Skeletal muscle satellite cell (primary cell): ENCODE results near the gene BCL6B.
"Not testable (repeated sequence)": the region's sequence is repeated elsewhere in the genome, so short reads cannot be mapped to it uniquely, and the experiment has no call there.

Source experiments
- H3K27me3 ChIP-seq: 2 replicates; pipeline ENCODE4 v1.7.0; 2013; ENCODE audit warnings: low read length; ENCODE audit not compliant: control insufficient read depth, insufficient read depth
- H3K36me3 ChIP-seq: 2 replicates; pipeline ENCODE4 v1.7.0; 2013; ENCODE audit warnings: mild to moderate bottlenecking, control low read depth, low read length; ENCODE audit not compliant: insufficient read depth
- H3K4me1 ChIP-seq: 2 replicates; pipeline ENCODE4 v1.7.0; 2013; ENCODE audit warnings: low read length; ENCODE audit not compliant: control insufficient read depth, insufficient read depth
- H3K4me2 ChIP-seq: 2 replicates; pipeline ENCODE4 v1.7.0; 2013; ENCODE audit warnings: mild to moderate bottlenecking, low read length
- H3K4me3 ChIP-seq: 2 replicates; pipeline ENCODE4 v1.7.0; 2013; ENCODE audit warnings: low read length
- H3K9ac ChIP-seq: 2 replicates; pipeline ENCODE4 v1.7.0; 2013; ENCODE audit warnings: mild to moderate bottlenecking, low read depth, low read length, moderate library complexity
- H3K9me3 ChIP-seq: replicated peaks from 2 replicates; pipeline ENCODE4 v1.7.0; 2013; ENCODE audit warnings: mild to moderate bottlenecking, control low read depth, low read length

BCL6B gene

DNA sequence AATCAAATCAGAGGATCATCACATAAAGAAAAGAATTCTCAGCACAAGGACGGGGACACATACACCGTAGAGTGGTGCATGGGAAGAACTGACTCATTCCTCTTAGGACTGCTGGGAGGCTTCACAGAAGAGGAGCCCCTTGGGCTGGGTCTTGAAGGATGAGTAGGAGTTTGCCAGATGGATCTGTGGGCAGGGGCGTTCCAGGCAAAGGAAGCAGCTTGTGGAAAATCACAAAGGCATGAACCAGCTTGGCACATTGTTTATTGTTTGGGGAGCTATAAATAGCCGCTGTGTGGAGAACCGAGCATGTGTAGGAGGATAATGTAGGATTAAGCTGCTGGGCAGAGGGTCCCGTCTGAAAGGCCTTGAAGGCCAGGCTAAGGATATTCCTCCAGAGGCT, 26.1 kb downstream of the BCL6B start:
- peaks cover under 1% of the 10 kb centered on the region for H3K4me1 ChIP-seq
- H3K4me3 ChIP-seq, result no peak overlapping the region
- H3K9ac ChIP-seq, result no peak overlapping the region
- H3K4me2 ChIP-seq, result no peak overlapping the region
- H3K27me3 ChIP-seq, result peaks cover 29% of the 10 kb centered on the region
- no peaks in the 10 kb centered on the region for H3K9me3 ChIP-seq
- H3K36me3 ChIP-seq, result no peaks in the 10 kb centered on the region

GRCh38 chr17:7050583-7050982, 27.7 kb downstream of the BCL6B start:
- H3K36me3 ChIP-seq, H3K4me2 ChIP-seq, H3K4me3 ChIP-seq, H3K4me1 ChIP-seq, H3K9ac ChIP-seq, H3K9me3 ChIP-seq: not testable (repeated sequence)
- peaks cover 30% of the 10 kb centered on the region for H3K27me3 ChIP-seq

GRCh38 chr17:7056386-7056785, 33.5 kb downstream of the BCL6B start:
- peaks cover 19% of the 10 kb centered on the region for H3K27me3 ChIP-seq

GRCh38 chr17:7058831-7059447, 36.1 kb downstream of the BCL6B start:
- Histone ChIP-seq H3K4me3 (no peak overlapping the region), H3K36me3 (no peaks in the 10 kb centered on the region), H3K9me3 (no peaks in the 10 kb centered on the region), H3K27me3 (peaks cover 16% of the 10 kb centered on the region), H3K4me1 (peaks cover 18% of the 10 kb centered on the region), H3K4me2 (no peak overlapping the region), H3K9ac (no peak overlapping the region)

More at GRCh38 chr17:7056386-7056785, 33.5 kb downstream of the BCL6B start:
- Histone ChIP-seq H3K36me3 (no peaks in the 10 kb centered on the region), H3K4me1 (peaks cover 14% of the 10 kb centered on the region), H3K4me3 (no peak overlapping the region), H3K9ac (no peak overlapping the region), H3K4me2 (no peak overlapping the region), H3K9me3 (no peaks in the 10 kb centered on the region)

GRCh38 chr17:7060165-7060891, 37.5 kb downstream of the BCL6B start:
- Histone ChIP-seq H3K4me3 (no peak overlapping the region), H3K9me3 (no peaks in the 10 kb centered on the region), H3K9ac (no peak overlapping the region), H3K27me3 (peaks cover 22% of the 10 kb centered on the region), H3K4me1 (peaks cover 22% of the 10 kb centered on the region), H3K36me3 (no peaks in the 10 kb centered on the region), H3K4me2 (peak overlapping the region; percentile 58)

GRCh38 chr17:7063518-7064094, 40.8 kb downstream of the BCL6B start:
- Histone ChIP-seq H3K27me3 (peaks cover 38% of the 10 kb centered on the region), H3K9ac (no peak overlapping the region), H3K36me3 (no peaks in the 10 kb centered on the region), H3K9me3 (peaks cover 3% of the 10 kb centered on the region), H3K4me3 (no peak overlapping the region), H3K4me2 (no peak overlapping the region), H3K4me1 (peaks cover 22% of the 10 kb centered on the region)

GRCh38 chr17:7064261-7064660, 41.4 kb downstream of the BCL6B start:
- H3K4me1 ChIP-seq, result peaks cover 22% of the 10 kb centered on the region
- H3K4me2 ChIP-seq, result no peak overlapping the region
- peaks cover 43% of the 10 kb centered on the region for H3K27me3 ChIP-seq
- H3K4me3 ChIP-seq, result no peak overlapping the region
- H3K9ac ChIP-seq, result no peak overlapping the region
- H3K9me3 ChIP-seq, result peaks cover 3% of the 10 kb centered on the region
- no peaks in the 10 kb centered on the region for H3K36me3 ChIP-seq

DNA sequence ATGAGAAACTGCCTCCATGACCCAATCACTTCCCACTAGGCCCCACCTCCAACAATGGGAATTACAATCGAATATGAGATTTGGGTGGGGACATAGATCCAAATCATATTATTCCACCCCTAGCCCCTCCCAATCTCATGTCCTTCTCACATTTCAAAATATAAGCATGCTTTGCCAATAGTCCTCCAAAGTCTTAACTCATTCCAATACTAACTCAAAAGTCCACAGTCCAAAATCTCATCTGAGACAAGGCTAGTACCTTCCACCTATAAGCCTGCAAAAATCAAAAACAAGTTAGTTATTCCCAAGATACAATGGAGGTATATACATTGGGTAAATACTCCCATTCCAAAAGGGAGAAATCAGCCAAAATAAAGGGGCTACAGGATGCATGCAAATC, 44.3 kb downstream of the BCL6B start:
- Histone ChIP-seq H3K4me1 (peaks cover 8% of the 10 kb centered on the region), H3K9me3 (peaks cover 3% of the 10 kb centered on the region), H3K9ac (no peak overlapping the region), H3K4me2 (no peak overlapping the region), H3K36me3 (no peaks in the 10 kb centered on the region), H3K27me3 (peaks cover 58% of the 10 kb centered on the region), H3K4me3 (no peak overlapping the region)

DNA sequence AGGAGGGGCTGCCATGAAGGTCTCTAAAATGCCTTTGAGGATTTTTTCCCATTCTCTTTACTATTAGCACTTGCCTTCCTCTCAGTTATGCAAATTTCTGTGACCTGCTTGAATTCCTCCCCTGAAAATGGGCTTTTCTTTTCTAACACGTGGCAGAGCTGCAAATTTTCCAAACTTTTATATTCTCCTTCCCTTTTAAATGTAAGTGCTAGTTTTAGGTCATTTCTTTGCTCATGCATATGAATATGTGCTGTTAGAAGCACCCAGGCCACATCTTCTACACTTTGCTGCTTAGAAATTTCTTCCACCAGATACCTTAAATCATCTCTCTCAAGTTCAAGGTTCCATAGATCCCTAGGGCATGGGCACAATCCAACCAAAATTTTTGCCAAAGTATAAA, 45.4 kb downstream of the BCL6B start:
- Histone ChIP-seq H3K4me1 (peaks cover 8% of the 10 kb centered on the region), H3K4me3 (no peak overlapping the region), H3K27me3 (peaks cover 65% of the 10 kb centered on the region), H3K9ac (no peak overlapping the region), H3K36me3 (no peaks in the 10 kb centered on the region), H3K9me3 (peaks cover 3% of the 10 kb centered on the region), H3K4me2 (no peak overlapping the region)

- H3K4me3 ChIP-seq, result no peak overlapping the region
- no peak overlapping the region for H3K9ac ChIP-seq
- peaks cover 46% of the 10 kb centered on the region for H3K27me3 ChIP-seq
- no peaks in the 10 kb centered on the region for H3K4me1 ChIP-seq
- H3K36me3 ChIP-seq, result no peaks in the 10 kb centered on the region
- no peak overlapping the region for H3K4me2 ChIP-seq
- H3K9me3 ChIP-seq, result peaks cover 3% of the 10 kb centered on the region
Observed at GRCh38 chr17:7070712-7071111, 47.9 kb downstream of the BCL6B start.

- Histone ChIP-seq H3K9ac (no peak overlapping the region), H3K9me3 (peaks cover 3% of the 10 kb centered on the region), H3K4me3 (no peak overlapping the region), H3K36me3 (no peaks in the 10 kb centered on the region), H3K4me1 (no peaks in the 10 kb centered on the region), H3K4me2 (no peak overlapping the region), H3K27me3 (peaks cover 38% of the 10 kb centered on the region)
Observed at GRCh38 chr17:7072406-7072805, 49.6 kb downstream of the BCL6B start.
